ENCODE data around the gene DNASE1L1.

DNASE1L1 gene

GRCh38 chrX:154382483-154383069, 26.5 kb downstream of the DNASE1L1 start:
- no peak for DNase-seq (ENCODE audit: low read depth)

GRCh38 chrX:154381271-154381670, 27.8 kb downstream of the DNASE1L1 start:
- DNase-seq (ENCODE audit: low read depth): no peak

GRCh38 chrX:154380787-154381186, 28.3 kb downstream of the DNASE1L1 start:
- no peak for DNase-seq (ENCODE audit: low read depth)

DNA sequence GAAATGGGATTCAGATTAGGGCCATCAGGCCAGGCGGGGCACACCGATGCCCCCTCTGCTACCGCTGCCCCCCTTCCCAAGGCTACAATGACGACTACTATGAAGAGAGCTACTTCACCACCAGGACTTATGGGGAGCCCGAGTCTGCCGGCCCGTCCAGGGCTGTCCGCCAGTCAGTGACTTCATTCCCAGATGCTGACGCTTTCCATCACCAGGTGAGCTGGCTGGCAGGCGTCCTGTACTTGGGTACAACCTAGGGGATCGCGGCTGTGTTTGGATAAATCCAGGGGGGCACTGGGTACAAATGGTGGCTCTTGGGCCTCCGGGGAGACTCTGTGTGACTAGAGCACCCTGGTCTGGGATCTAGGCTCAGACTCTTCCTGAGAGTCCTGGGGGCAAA, 28.9 kb downstream of the DNASE1L1 start:
- no peak for DNase-seq (ENCODE audit: low read depth)

DNA sequence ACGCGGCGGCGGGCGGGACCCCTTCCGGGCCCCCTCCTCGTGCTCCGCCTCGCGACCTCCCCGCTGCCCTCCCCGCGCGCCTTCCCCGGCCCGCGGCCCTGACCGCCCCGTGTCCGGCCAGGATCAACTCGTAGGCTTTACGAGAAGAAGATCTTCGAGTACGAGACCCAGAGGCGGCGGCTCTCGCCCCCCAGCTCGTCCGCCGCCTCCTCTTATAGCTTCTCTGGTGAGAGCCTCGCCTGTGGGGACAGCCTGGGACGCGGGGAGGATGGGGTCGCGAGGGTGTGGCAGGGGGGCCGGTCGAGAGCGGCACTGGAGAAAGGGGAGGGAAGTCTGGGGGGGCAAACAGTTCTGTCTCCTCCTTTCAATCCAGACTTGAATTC, 29.5 kb downstream of the DNASE1L1 start:
- DNase-seq (ENCODE audit: low read depth): no peak

DNA sequence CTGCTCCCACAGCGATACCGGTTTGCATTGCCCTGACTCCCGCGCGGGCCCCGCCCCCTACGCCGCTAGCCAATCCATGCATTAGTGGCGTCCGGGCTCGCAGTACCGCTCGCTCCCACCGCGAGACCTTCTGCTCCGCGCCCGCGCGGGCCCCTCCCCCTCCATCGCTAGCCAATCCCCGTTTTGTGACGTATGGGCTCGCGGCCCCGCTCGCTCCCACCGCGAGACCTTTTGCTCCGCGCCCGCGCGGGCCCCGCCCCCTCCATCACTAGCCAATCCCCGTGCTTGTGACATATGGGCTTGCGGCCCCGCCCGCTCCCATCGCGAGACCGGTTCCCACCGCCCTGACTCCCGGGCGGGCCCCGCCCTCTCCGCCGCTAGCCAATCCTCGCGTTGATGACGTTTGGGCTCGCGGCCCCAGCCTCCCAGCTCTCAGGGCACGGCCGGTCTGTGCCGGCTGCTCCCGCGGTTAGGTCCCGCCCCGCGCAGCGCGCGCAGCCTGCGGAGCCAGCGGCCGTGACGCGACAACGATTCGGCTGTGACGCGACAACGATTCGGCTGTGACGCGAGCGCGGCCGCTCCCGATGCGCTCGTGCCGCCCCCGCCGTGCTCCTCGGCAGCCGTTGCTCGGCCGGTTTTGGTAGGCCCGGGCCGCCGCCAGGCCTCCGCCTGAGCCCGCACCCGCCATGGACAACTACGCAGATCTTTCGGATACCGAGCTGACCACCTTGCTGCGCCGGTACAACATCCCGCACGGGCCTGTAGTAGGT, 30.1 kb downstream of the DNASE1L1 start, which contains the start of gene EMD:
TSS of gene EMD (plus strand) at position 497 of the 770 bp plus-strand sequence. CDS start at position 687, 190 bp downstream.
- DNase-seq (ENCODE audit: low read depth): peak; percentile 84

- DNase-seq (ENCODE audit: low read depth): no peak
Measured at GRCh38 chrX:154378059-154378798, 30.8 kb downstream of the DNASE1L1 start.

- no peak for DNase-seq (ENCODE audit: low read depth)
Measured at GRCh38 chrX:154376774-154377173, 32.3 kb downstream of the DNASE1L1 start.

- no peak for DNase-seq (ENCODE audit: low read depth)
Measured at GRCh38 chrX:154375156-154375504, 33.9 kb downstream of the DNASE1L1 start.

GRCh38 chrX:154374313-154375155, 34.5 kb downstream of the DNASE1L1 start, which contains the start of gene FLNA:
TSS of gene FLNA (minus strand) at chrX:154374634. CDS start at chrX:154371245, 3,389 bp downstream.
- DNase-seq (ENCODE audit: low read depth): no peak

GRCh38 chrX:154373340-154374306, 35.4 kb downstream of the DNASE1L1 start:
- no peak for DNase-seq (ENCODE audit: low read depth)

DNA sequence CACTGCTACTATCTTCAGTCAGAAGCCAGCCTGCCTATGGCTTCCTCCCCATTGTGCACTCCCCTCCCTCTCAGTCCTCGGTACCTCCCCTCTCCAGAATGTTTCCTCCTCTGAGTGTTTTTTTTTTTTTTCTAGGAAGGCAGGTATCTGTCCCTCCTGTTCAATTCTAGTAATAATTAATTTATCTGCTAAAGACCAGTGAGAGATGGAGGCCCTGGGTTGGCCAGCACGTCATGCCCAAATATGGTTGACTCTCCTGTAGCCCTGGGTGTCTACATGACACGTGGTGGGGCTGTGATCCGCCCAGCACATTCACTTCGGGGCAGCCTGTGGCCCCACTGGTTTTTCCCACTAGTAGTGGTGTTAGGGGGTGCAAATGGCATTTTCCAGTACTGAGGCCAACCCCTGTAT, 36.4 kb downstream of the DNASE1L1 start:
- DNase-seq (ENCODE audit: low read depth): no peak

DNA sequence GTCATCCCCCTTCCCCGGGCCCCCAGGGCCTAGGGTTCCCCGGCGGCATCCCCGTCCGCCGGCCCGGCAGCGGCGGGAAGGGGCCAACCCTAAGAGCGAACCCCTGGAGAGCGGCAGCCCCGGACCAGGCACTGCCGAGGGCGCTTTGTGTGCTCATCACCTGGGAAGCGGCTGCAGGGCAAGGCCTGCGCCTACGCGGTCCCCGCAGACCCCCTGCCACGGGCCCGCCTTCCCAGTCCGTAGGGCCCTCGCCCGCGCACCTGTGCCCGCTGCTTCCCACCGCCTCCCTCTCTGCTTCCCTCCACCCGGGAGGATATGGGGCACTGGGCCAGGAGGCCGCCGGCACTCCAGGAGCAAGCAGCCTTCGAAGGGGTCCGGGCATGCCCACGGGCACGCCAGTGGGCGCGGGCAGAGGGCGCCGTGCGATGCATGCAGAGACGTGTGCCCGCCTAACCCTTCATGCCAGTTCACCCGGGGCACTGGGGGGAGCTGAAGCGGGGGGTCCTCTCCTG, 37.2 kb downstream of the DNASE1L1 start:
- DNase-seq (ENCODE audit: low read depth): no peak

DNA sequence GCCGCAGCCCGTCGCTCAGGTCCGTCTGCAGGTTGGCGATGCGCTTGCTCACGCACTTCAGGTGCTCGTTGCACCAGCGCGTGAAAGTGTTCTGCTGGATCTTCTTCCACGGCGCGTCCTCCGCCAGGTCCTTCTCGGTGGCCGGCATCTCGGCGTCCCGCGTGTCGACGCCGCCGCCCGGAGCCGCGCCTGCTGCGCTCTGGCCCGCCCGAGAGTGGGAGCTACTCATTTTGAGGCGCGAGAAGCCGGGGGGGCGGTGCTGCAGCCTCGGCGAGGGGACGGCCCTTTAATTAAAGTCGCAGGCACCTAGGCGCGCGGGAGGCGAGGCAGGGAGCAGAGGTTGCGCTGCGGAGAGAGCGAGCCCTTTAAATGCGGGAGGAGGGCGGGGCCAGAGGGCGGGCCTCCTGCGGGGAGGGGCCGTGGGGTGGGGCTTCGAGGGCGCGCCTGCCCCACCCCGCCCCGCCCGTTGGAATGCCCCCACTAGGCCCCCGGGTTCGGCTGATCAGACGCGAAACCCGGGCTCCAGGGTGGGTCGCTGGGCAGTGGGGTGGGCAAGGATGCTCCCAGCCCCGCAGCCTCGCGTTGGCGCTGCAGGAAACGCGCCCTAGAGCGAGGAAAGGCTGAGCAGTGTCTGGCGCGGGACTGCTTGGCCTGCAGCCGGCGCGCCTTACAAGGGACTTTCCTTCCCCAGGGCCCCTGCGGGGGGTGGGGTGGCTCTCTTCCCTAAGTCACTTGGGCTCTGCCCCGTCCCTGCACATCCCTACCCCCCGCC, 37.9 kb downstream of the DNASE1L1 start:
- DNase-seq (ENCODE audit: low read depth): peak; percentile 43

DNA sequence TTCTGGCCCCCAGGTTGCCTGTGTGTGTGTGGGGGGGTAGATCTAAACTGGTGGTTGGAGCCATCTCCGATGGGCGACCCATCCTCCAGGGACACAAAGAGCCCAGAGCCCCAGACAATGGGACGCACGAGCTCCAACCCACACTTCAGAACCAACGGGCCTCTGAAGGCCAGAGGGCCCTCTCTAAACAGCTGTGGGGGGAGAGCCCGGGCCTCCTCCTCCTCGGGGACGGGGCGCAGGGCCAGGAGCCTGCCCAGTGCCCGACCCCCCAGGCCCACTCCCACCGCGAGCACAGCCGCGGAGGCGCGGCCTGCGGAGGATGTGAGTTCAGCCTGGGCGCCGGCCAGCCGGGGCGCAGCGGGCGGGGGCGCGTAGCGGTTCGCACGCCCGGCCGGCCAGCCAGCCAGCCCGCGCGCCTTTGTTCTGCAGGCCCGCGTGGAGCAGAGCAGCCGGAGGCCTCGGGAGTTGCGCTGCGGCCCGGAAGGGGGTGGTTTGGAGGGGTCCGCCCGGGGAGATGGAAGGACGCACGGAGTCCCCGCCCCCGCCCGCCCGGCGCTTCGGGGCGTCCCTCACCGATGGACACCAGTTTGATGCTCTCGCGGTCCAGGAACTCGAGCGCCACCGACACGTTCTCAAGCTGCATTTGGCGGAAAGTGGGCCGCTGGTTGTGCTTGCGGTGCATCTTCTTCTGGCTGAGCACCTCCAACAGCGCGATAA, 38.6 kb downstream of the DNASE1L1 start:
- no peak for DNase-seq (ENCODE audit: low read depth)

DNA sequence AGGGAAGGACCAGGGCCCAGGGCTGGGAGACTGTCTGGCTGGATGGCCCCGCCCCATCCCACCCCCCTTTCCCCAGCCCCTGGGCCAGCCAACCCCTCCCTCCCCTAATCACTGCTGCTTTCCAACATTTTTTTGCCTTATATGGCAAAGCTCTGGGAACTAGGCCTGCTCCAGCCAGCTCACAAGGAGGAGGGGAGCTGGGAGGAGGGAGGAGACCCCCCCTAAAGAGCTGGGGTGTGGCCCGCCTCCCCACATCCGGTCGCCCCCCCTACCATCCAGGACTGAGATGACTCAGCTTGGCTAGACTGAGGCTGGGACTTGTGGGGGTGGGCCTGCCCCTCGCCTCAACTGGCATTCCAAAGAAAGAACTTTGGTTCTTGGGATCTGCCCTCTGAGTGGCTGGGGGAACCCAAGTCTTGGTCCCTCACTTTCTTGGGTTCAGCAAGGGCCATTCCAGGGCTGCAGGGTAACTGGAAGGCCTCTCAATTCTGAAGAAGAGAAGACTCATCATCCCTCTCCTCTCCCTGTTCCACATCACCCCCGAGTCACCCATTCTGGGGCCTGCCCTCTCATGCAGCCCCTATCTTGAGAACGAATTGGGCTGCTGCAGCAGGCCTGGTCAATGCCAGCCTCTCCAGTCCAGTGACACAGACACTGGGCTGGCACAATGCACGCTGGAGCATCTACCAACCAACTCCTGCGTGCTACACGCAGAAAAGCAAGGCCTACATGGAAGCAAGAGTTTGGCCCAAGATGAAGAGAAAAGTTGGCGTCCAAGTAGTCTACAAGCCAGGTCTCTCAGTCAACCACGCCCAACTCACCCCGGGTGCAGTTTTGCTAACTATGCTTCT, 39.4 kb downstream of the DNASE1L1 start:
- DNase-seq (ENCODE audit: low read depth): peak; percentile 78

GRCh38 chrX:154368630-154369448, 40.2 kb downstream of the DNASE1L1 start:
- peak; percentile 65 for DNase-seq (ENCODE audit: low read depth)
